Measurements from ENCODE around the gene TES.

DNA sequence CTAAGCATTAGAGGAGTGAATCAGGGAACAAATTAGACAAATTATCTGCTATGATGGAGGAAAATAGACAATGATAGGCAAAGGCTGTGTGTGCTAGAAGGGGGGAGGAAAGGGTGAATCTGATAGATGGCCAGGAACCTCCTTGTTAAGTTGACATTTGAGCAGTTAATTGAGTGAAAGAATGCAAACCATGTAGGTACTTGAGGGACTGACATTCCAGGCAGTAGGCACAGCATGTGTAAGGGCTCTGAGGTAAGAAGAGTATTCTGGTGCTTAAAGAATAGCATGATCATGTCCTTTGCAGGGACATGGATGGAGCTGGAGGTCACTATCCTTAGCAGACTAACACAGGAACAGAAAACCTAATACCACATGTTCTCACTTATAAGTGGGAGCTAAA, 48.6 kb upstream of the TES start:
- TF ChIP-seq POLR2A (IDR thresholded peaks at IDR 0.05), result no peak
- TF ChIP-seq, protein P1, sequence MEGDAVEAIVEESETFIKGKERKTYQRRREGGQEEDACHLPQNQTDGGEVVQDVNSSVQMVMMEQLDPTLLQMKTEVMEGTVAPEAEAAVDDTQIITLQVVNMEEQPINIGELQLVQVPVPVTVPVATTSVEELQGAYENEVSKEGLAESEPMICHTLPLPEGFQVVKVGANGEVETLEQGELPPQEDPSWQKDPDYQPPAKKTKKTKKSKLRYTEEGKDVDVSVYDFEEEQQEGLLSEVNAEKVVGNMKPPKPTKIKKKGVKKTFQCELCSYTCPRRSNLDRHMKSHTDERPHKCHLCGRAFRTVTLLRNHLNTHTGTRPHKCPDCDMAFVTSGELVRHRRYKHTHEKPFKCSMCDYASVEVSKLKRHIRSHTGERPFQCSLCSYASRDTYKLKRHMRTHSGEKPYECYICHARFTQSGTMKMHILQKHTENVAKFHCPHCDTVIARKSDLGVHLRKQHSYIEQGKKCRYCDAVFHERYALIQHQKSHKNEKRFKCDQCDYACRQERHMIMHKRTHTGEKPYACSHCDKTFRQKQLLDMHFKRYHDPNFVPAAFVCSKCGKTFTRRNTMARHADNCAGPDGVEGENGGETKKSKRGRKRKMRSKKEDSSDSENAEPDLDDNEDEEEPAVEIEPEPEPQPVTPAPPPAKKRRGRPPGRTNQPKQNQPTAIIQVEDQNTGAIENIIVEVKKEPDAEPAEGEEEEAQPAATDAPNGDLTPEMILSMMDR (IDR thresholded peaks at IDR 0.05), result no peak

Data from testis (tissue), 2 donors.